ENCODE results near the gene CCBE1.

CCBE1 gene

GRCh38 chr18:59566533-59566971 is 130.7 kb downstream of the CCBE1 start:
- no peak for TF ChIP-seq YY1 (IDR thresholded peaks at IDR 0.05; ENCODE audit: low read depth)
- TF ChIP-seq FOXM1 (IDR thresholded peaks at IDR 0.05; ENCODE audit: borderline replicate concordance, low read depth) = no peak
- TF ChIP-seq MAX (IDR thresholded peaks at IDR 0.05) = no peak
- TF ChIP-seq EP300 (IDR thresholded peaks at IDR 0.05; ENCODE audit: borderline replicate concordance) = no peak

- TF ChIP-seq TAF1 (IDR thresholded peaks at IDR 0.05; ENCODE audit: low read depth) = no peak
- TF ChIP-seq CEBPB (IDR thresholded peaks at IDR 0.05) = no peak
- TF ChIP-seq NFIC (IDR thresholded peaks at IDR 0.05) = no peak
- no peak for TF ChIP-seq EGR1 (IDR thresholded peaks at IDR 0.05)
- TF ChIP-seq TCF12 (IDR thresholded peaks at IDR 0.05; ENCODE audit: low read depth) = no peak
- TF ChIP-seq REST (IDR thresholded peaks at IDR 0.05; ENCODE audit: low read depth) = no peak
- TF ChIP-seq FOXM1 (IDR thresholded peaks at IDR 0.05; ENCODE audit: borderline replicate concordance, low read depth) = no peak
- TF ChIP-seq TEAD4 (IDR thresholded peaks at IDR 0.05) = no peak
- TF ChIP-seq EP300 (IDR thresholded peaks at IDR 0.05; ENCODE audit: borderline replicate concordance) = no peak
- TF ChIP-seq MAX (IDR thresholded peaks at IDR 0.05) = no peak
Measured at GRCh38 chr18:59565957-59566356, 131.3 kb downstream of the CCBE1 start.

- no peak for TF ChIP-seq CREB1 (IDR thresholded peaks at IDR 0.05; ENCODE audit: low read depth)
- TF ChIP-seq YY1 (IDR thresholded peaks at IDR 0.05; ENCODE audit: low read depth) = no peak
- no peak for TF ChIP-seq FOXM1 (IDR thresholded peaks at IDR 0.05; ENCODE audit: borderline replicate concordance, low read depth)
- no peak for TF ChIP-seq MAX (IDR thresholded peaks at IDR 0.05)
- TF ChIP-seq CEBPB (IDR thresholded peaks at IDR 0.05) = no peak
- no peak for TF ChIP-seq USF1 (IDR thresholded peaks at IDR 0.05)
- TF ChIP-seq REST (IDR thresholded peaks at IDR 0.05; ENCODE audit: low read depth) = no peak
- no peak for TF ChIP-seq EGR1 (IDR thresholded peaks at IDR 0.05)
- no peak for TF ChIP-seq NFIC (IDR thresholded peaks at IDR 0.05)
- TF ChIP-seq ZBTB7A (IDR thresholded peaks at IDR 0.05; ENCODE audit: low read depth) = no peak
- no peak for TF ChIP-seq RAD21 (IDR thresholded peaks at IDR 0.05; ENCODE audit: low read depth)
- no peak for TF ChIP-seq EP300 (IDR thresholded peaks at IDR 0.05; ENCODE audit: borderline replicate concordance)
- TF ChIP-seq TEAD4 (IDR thresholded peaks at IDR 0.05) = no peak
- no peak for TF ChIP-seq TAF1 (IDR thresholded peaks at IDR 0.05; ENCODE audit: low read depth)
Measured at GRCh38 chr18:59564561-59564960, 132.7 kb downstream of the CCBE1 start.

GRCh38 chr18:59563176-59563785 is 133.9 kb downstream of the CCBE1 start:
- TF ChIP-seq ZBTB7A (IDR thresholded peaks at IDR 0.05; ENCODE audit: low read depth) (no peak), REST (IDR thresholded peaks at IDR 0.05; ENCODE audit: low read depth) (no peak), YY1 (IDR thresholded peaks at IDR 0.05; ENCODE audit: low read depth) (no peak), MAX (IDR thresholded peaks at IDR 0.05) (no peak), EP300 (IDR thresholded peaks at IDR 0.05; ENCODE audit: borderline replicate concordance) (no peak), TCF12 (IDR thresholded peaks at IDR 0.05; ENCODE audit: low read depth) (no peak), USF1 (IDR thresholded peaks at IDR 0.05) (no peak), EGR1 (IDR thresholded peaks at IDR 0.05) (no peak), NFIC (IDR thresholded peaks at IDR 0.05) (no peak), CREB1 (IDR thresholded peaks at IDR 0.05; ENCODE audit: low read depth) (no peak), CEBPB (IDR thresholded peaks at IDR 0.05) (no peak), RAD21 (IDR thresholded peaks at IDR 0.05; ENCODE audit: low read depth) (no peak), FOXM1 (IDR thresholded peaks at IDR 0.05; ENCODE audit: borderline replicate concordance, low read depth) (no peak), TEAD4 (IDR thresholded peaks at IDR 0.05) (no peak), TAF1 (IDR thresholded peaks at IDR 0.05; ENCODE audit: low read depth) (no peak)

Data from Ishikawa (cell line).